ENCODE data around the gene SLC22A24.

SLC22A24 gene

GRCh38 chr11:63142459-63142858 lies 1.6 kb downstream of the SLC22A24 start (continued):
- TF ChIP-seq ZBTB49 (tag by site-specific recombination; IDR thresholded peaks at IDR 0.05; ENCODE audit: low read depth) (no peak), ZSCAN4 (tag by site-specific recombination; IDR thresholded peaks at IDR 0.05) (no peak), ZNF707 (tag by site-specific recombination; IDR thresholded peaks at IDR 0.05) (no peak), KLF17 (tag by site-specific recombination; IDR thresholded peaks at IDR 0.05) (no peak), IKZF3 (tag by site-specific recombination; IDR thresholded peaks at IDR 0.05) (no peak), OVOL3 (tag by site-specific recombination; IDR thresholded peaks at IDR 0.05) (no peak), ZSCAN30 (tag by site-specific recombination; IDR thresholded peaks at IDR 0.05) (no peak), ZNF560 (tag by site-specific recombination; IDR thresholded peaks at IDR 0.05; ENCODE audit: borderline replicate concordance) (no peak), HOXC10 (CRISPR knock-in tag; IDR thresholded peaks at IDR 0.05) (no peak)

GRCh38 chr11:63132985-63133775 lies 10.8 kb downstream of the SLC22A24 start:
- no peaks in the 10 kb centered on the region for H3K36me3 ChIP-seq (ENCODE audit: control insufficient read depth in 2 of 2, insufficient read depth in 1 of 2, low read length in 2 of 2)
- H3K9me3 ChIP-seq (ENCODE audit: control insufficient read depth, insufficient read depth, low read depth, low read length): no peaks in the 10 kb centered on the region
- H3K27ac ChIP-seq (ENCODE audit: extremely low read depth, low read depth, low read length): no peak overlapping the region
- CTCF ChIA-PET: interaction anchor here (0.7 to 1.6 kb wide), 3 partner anchors 80 to 346 kb away, joined by 3 to 4 read pairs (median 3); no protein-coding TSS in a partner anchor
- POLR2A ChIA-PET: no interaction called here
- no peaks in the 10 kb centered on the region for H3K4me1 ChIP-seq (ENCODE audit: control insufficient read depth, insufficient read depth, low read length)
- TF ChIP-seq ZBTB26 (tag by site-specific recombination; optimal IDR thresholded peaks at IDR 0.05): no peak
- no peak for TF ChIP-seq BCL11B (tag by site-specific recombination; IDR thresholded peaks at IDR 0.05; ENCODE audit: low read depth)
- no peak for TF ChIP-seq ZNF23 (tag by site-specific recombination; IDR thresholded peaks at IDR 0.05; ENCODE audit: borderline replicate concordance)
- no peak for TF ChIP-seq ZNF76 (tag by site-specific recombination; IDR thresholded peaks at IDR 0.05; ENCODE audit: borderline replicate concordance, low read depth)
- TF ChIP-seq ZSCAN5A (tag by site-specific recombination; IDR thresholded peaks at IDR 0.05): no peak
- TF ChIP-seq ZNF768 (tag by site-specific recombination; IDR thresholded peaks at IDR 0.05): no peak
- TF ChIP-seq ZNF223 (tag by site-specific recombination; IDR thresholded peaks at IDR 0.05): no peak
- TF ChIP-seq ZNF792 (tag by site-specific recombination; IDR thresholded peaks at IDR 0.05): no peak
- TF ChIP-seq ZNF202 (tag by site-specific recombination; IDR thresholded peaks at IDR 0.05; ENCODE audit: borderline replicate concordance): no peak
- no peak for TF ChIP-seq ZNF747 (tag by site-specific recombination; IDR thresholded peaks at IDR 0.05)
- TF ChIP-seq ZNF544 (tag by site-specific recombination; IDR thresholded peaks at IDR 0.05): no peak
- H3K4me3 ChIP-seq (ENCODE audit: low read depth, low read length): no peak overlapping the region

Measured in HEK293 (cell line).